ENCODE results near the gene SOWAHA. TPM values are rescaled to one million over a fixed set of nuclear protein-coding genes. Genes with fewer than 3 reads are reported as not detected.

SOWAHA gene
- total RNA-seq, 1 experiment from 2014 or later = 0.02 TPM

GRCh38 chr5:132773601-132774355 lies 39.3 kb upstream of the SOWAHA start:
- H3K4me1 ChIP-seq = peaks cover 11% of the 10 kb centered on the region; the same call in 1 of the 2 replicates
- no peaks in the 10 kb centered on the region for H3K9me3 ChIP-seq (replicated peaks)
- no peak overlapping the region for H3K27ac ChIP-seq
- H3K36me3 ChIP-seq = no peaks in the 10 kb centered on the region
- no peak overlapping the region for H3K4me3 ChIP-seq
- H3K27me3 ChIP-seq = peaks cover 8% of the 10 kb centered on the region; the same call in 1 of the 2 replicates
- no peak for DNase-seq

- Histone ChIP-seq H3K27me3 (peaks cover 10% of the 10 kb centered on the region; the same call in 1 of the 2 replicates), H3K4me3 (no peak overlapping the region), H3K27ac (no peak overlapping the region), H3K9me3 (replicated peaks) (no peaks in the 10 kb centered on the region), H3K4me1 (peaks cover 11% of the 10 kb centered on the region; the same call in 1 of the 2 replicates), H3K36me3 (no peaks in the 10 kb centered on the region)
- no peak for DNase-seq
These were observed 38.7 kb upstream of the SOWAHA start for GRCh38 chr5:132774406-132774805.

GRCh38 chr5:132774896-132775295 lies 38.2 kb upstream of the SOWAHA start:
- DNase-seq = no peak
- Histone ChIP-seq H3K27me3 (peaks cover 10% of the 10 kb centered on the region; the same call in 1 of the 2 replicates), H3K36me3 (no peaks in the 10 kb centered on the region), H3K4me1 (peaks cover 11% of the 10 kb centered on the region; the same call in 1 of the 2 replicates), H3K27ac (no peak overlapping the region), H3K9me3 (replicated peaks) (no peaks in the 10 kb centered on the region), H3K4me3 (no peak overlapping the region)

GRCh38 chr5:132775476-132775961 lies 37.6 kb upstream of the SOWAHA start:
- H3K36me3 ChIP-seq = no peaks in the 10 kb centered on the region
- no peak overlapping the region for H3K27ac ChIP-seq
- DNase-seq = no peak
- H3K4me3 ChIP-seq = no peak overlapping the region
- peaks cover 11% of the 10 kb centered on the region; the same call in 1 of the 2 replicates for H3K4me1 ChIP-seq
- peaks cover 10% of the 10 kb centered on the region; the same call in 1 of the 2 replicates for H3K27me3 ChIP-seq
- no peaks in the 10 kb centered on the region for H3K9me3 ChIP-seq (replicated peaks)

- H3K4me1 ChIP-seq = peaks cover 7% of the 10 kb centered on the region; the same call in 1 of the 2 replicates
These were observed 36.8 kb upstream of the SOWAHA start for GRCh38 chr5:132776131-132776937.

GRCh38 chr5:132776938-132777208 lies 36.2 kb upstream of the SOWAHA start:
- Histone ChIP-seq H3K36me3 (no peaks in the 10 kb centered on the region), H3K4me1 (peaks cover 1% of the 10 kb centered on the region; the same call in 1 of the 2 replicates), H3K27ac (no peak overlapping the region), H3K27me3 (peaks cover 10% of the 10 kb centered on the region; the same call in 1 of the 2 replicates), H3K4me3 (peak overlapping the region; percentile 75), H3K9me3 (replicated peaks) (no peaks in the 10 kb centered on the region)
- DNase-seq = no peak

More at GRCh38 chr5:132776131-132776937, 36.8 kb upstream of the SOWAHA start:
- no peak overlapping the region for H3K27ac ChIP-seq
- H3K36me3 ChIP-seq = no peaks in the 10 kb centered on the region
- DNase-seq = peak; percentile 54 to 65
- peaks cover 10% of the 10 kb centered on the region; the same call in 1 of the 2 replicates for H3K27me3 ChIP-seq
- peak overlapping the region; percentile 75 for H3K4me3 ChIP-seq
- no peaks in the 10 kb centered on the region for H3K9me3 ChIP-seq (replicated peaks)

- Histone ChIP-seq H3K4me1 (no peaks in the 10 kb centered on the region; the same call in 1 of the 2 replicates), H3K36me3 (no peaks in the 10 kb centered on the region), H3K9me3 (replicated peaks) (no peaks in the 10 kb centered on the region), H3K27ac (no peak within 1 kb of the TSS), H3K27me3 (peaks cover 10% of the 10 kb centered on the region; the same call in 1 of the 2 replicates), H3K4me3 (peak within 1 kb of the TSS; percentile 75)
- peak; percentile 39 to 54 for DNase-seq
These were observed 35.7 kb upstream of the SOWAHA start, which contains the start of gene SEPTIN8 for GRCh38 chr5:132777209-132778069. Gene SEPTIN8 (minus strand): TSS chr5:132777239. CDS start chr5:132777137, 102 bp downstream.

- no peaks in the 10 kb centered on the region for H3K36me3 ChIP-seq
These were observed 35.0 kb upstream of the SOWAHA start for GRCh38 chr5:132778129-132778528.

GRCh38 chr5:132778856-132779255 lies 34.2 kb upstream of the SOWAHA start:
- DNase-seq = no peak
- no peak overlapping the region for H3K4me3 ChIP-seq
- peaks cover 10% of the 10 kb centered on the region; the same call in 1 of the 2 replicates for H3K27me3 ChIP-seq
- H3K27ac ChIP-seq = no peak overlapping the region
- H3K4me1 ChIP-seq = no peaks in the 10 kb centered on the region; the same call in 1 of the 2 replicates
- H3K36me3 ChIP-seq = no peaks in the 10 kb centered on the region
- H3K9me3 ChIP-seq (replicated peaks) = no peaks in the 10 kb centered on the region

More at GRCh38 chr5:132778129-132778528, 35.0 kb upstream of the SOWAHA start:
- H3K9me3 ChIP-seq (replicated peaks) = no peaks in the 10 kb centered on the region
- no peaks in the 10 kb centered on the region; the same call in 1 of the 2 replicates for H3K4me1 ChIP-seq
- H3K27me3 ChIP-seq = peaks cover 10% of the 10 kb centered on the region; the same call in 1 of the 2 replicates
- no peak for DNase-seq
- H3K27ac ChIP-seq = no peak overlapping the region
- H3K4me3 ChIP-seq = no peak overlapping the region

- no peaks in the 10 kb centered on the region for H3K36me3 ChIP-seq
- no peak overlapping the region for H3K4me3 ChIP-seq
- DNase-seq = no peak
- H3K4me1 ChIP-seq = no peaks in the 10 kb centered on the region; the same call in 1 of the 2 replicates
- H3K9me3 ChIP-seq (replicated peaks) = no peaks in the 10 kb centered on the region
- H3K27ac ChIP-seq = no peak overlapping the region
- peaks cover 10% of the 10 kb centered on the region; the same call in 1 of the 2 replicates for H3K27me3 ChIP-seq
These were observed 33.1 kb upstream of the SOWAHA start for GRCh38 chr5:132779961-132780360.

GRCh38 chr5:132780577-132780976 lies 32.5 kb upstream of the SOWAHA start:
- Histone ChIP-seq H3K4me3 (no peak overlapping the region), H3K4me1 (no peaks in the 10 kb centered on the region; the same call in 1 of the 2 replicates), H3K9me3 (replicated peaks) (no peaks in the 10 kb centered on the region), H3K27ac (no peak overlapping the region), H3K36me3 (no peaks in the 10 kb centered on the region), H3K27me3 (peaks cover 10% of the 10 kb centered on the region; the same call in 1 of the 2 replicates)
- DNase-seq = no peak

GRCh38 chr5:132781029-132781428 lies 32.1 kb upstream of the SOWAHA start:
- Histone ChIP-seq H3K27ac (no peak overlapping the region), H3K4me1 (no peaks in the 10 kb centered on the region; the same call in 1 of the 2 replicates), H3K4me3 (no peak overlapping the region), H3K27me3 (peaks cover 10% of the 10 kb centered on the region; the same call in 1 of the 2 replicates), H3K9me3 (replicated peaks) (no peaks in the 10 kb centered on the region), H3K36me3 (no peaks in the 10 kb centered on the region)
- DNase-seq = no peak

- no peaks in the 10 kb centered on the region; the same call in 1 of the 2 replicates for H3K4me1 ChIP-seq
- H3K27me3 ChIP-seq = peaks cover 10% of the 10 kb centered on the region; the same call in 1 of the 2 replicates
- H3K4me3 ChIP-seq = no peak overlapping the region
- no peaks in the 10 kb centered on the region for H3K9me3 ChIP-seq (replicated peaks)
- DNase-seq = no peak
- no peak overlapping the region for H3K27ac ChIP-seq
- H3K36me3 ChIP-seq = no peaks in the 10 kb centered on the region
These were observed 31.0 kb upstream of the SOWAHA start for GRCh38 chr5:132782101-132782500.

- H3K36me3 ChIP-seq = no peaks in the 10 kb centered on the region
- no peak for DNase-seq
- H3K27me3 ChIP-seq = no peaks in the 10 kb centered on the region; the same call in 1 of the 2 replicates
- H3K9me3 ChIP-seq (replicated peaks) = no peaks in the 10 kb centered on the region
- H3K4me1 ChIP-seq = no peaks in the 10 kb centered on the region; the same call in 1 of the 2 replicates
- H3K27ac ChIP-seq = no peak overlapping the region
- H3K4me3 ChIP-seq = no peak overlapping the region
These were observed 27.7 kb upstream of the SOWAHA start for GRCh38 chr5:132785365-132785764.

Data from SJCRH30 (cell line).